GM12878 (cell line): ENCODE data around the gene CAV1. TPM values are rescaled to one million over a fixed set of nuclear protein-coding genes. Genes with fewer than 3 reads are reported as not detected.

Experiments
- ATAC-seq: fragments of 200-7000 bp; cut with Tn5 transposase; 3 replicates; pipeline ENCODE4 v1.9.1; 2020; ENCODE audit warnings: mild to moderate bottlenecking, moderate library complexity
- BruUV-seq: library from RNA; stranded (reverse); fragments of 400-500 nt; replicated peaks from 2 replicates; lab custom pipeline; 2021; lab: Mats Ljungman, UMichigan
- CTCF ChIA-PET: fragments of 300-600 bp; sonication (Branson Sonifier 250); formaldehyde crosslinking; extraction: SDS; loops from one replicate; lab custom pipeline; 2021; ENCODE audit warnings: inconsistent platforms; lab: Yijun Ruan, JAX
- POLR2A ChIA-PET: fragments of 350-600 bp; formaldehyde crosslinking; extraction: SDS; loops from one replicate; lab custom pipeline; 2021; ENCODE audit warnings: inconsistent platforms; lab: Charles Lee
- RAD21 ChIA-PET: fragments of 300-600 bp; sonication (Branson Sonifier 250); formaldehyde crosslinking; loops from one replicate; lab custom pipeline; 2023; ENCODE audit warnings: antibody characterized with exemption; ENCODE audit not compliant: unreplicated experiment; lab: Charles Lee
- SMC1A ChIA-PET: fragments of 300-600 bp; sonication (Branson Sonifier 250); formaldehyde crosslinking; loops from one replicate; lab custom pipeline; 2023; ENCODE audit not compliant: unreplicated experiment, uncharacterized antibody; lab: Charles Lee
- DNase-seq: peaks from one replicate; pipeline ENCODE4 v3.0.0-alpha.2; 2011; ENCODE audit warnings: low read depth, low spot score
- FAIRE-seq: peaks from 3 replicates; lab custom pipeline; 2011; peaks lifted over from hg19 to GRCh38; lab: Jason Lieb, UNC
- H2AFZ ChIP-seq: 2 replicates; pipeline ENCODE4 v1.6.0; 2011; ENCODE audit warnings: low read depth, low read length, control low read depth; ENCODE audit not compliant: control insufficient read depth
- H3K27ac ChIP-seq: 2 replicates; pipeline ENCODE4 v1.5.1; 2011; ENCODE audit warnings: control low read depth; ENCODE audit not compliant: control insufficient read depth, insufficient read depth
- H3K27me3 ChIP-seq, 2 experiments: replicated peaks in 1 of 2; 2 replicates each; pipeline versions ENCODE4 v1.6.0 to v1.6.1; 2011; ENCODE audit warnings: low read length in 1 of 2; ENCODE audit not compliant: control insufficient read depth in 2 of 2, insufficient read depth in 2 of 2
- H3K36me3 ChIP-seq, 2 experiments: 2 replicates each; pipeline ENCODE4 v1.5.1; 2011; ENCODE audit warnings: low read length in 1 of 2; ENCODE audit not compliant: control insufficient read depth in 2 of 2, insufficient read depth in 2 of 2
- H3K4me1 ChIP-seq: 2 replicates; pipeline ENCODE4 v1.6.1; 2011; ENCODE audit warnings: mild to moderate bottlenecking, low read length, moderate library complexity, mixed read lengths; ENCODE audit not compliant: control insufficient read depth, insufficient read depth
- H3K4me2 ChIP-seq: 2 replicates; pipeline ENCODE4 v1.6.0; 2011; ENCODE audit warnings: control low read depth; ENCODE audit not compliant: control insufficient read depth, insufficient read depth
- H3K4me3 ChIP-seq: fragments of 200-600 bp; sonication (generic); 2 replicates; pipeline ENCODE4 v1.5.1; 2016
- H3K79me2 ChIP-seq: 2 replicates; pipeline ENCODE4 v1.6.0; 2011; ENCODE audit warnings: low read length; ENCODE audit not compliant: control insufficient read depth, insufficient read depth
- H3K9ac ChIP-seq: 2 replicates; pipeline ENCODE4 v1.8.0; 2011; ENCODE audit warnings: low read length, control low read depth, mixed read lengths; ENCODE audit not compliant: control insufficient read depth, insufficient read depth
- H3K9me3 ChIP-seq: replicated peaks from 3 replicates; pipeline ENCODE4 v1.5.1; 2011; ENCODE audit warnings: mild to moderate bottlenecking, low read length; ENCODE audit not compliant: control insufficient read depth, insufficient read depth
- H4K20me1 ChIP-seq: 2 replicates; pipeline ENCODE4 v1.6.0; 2011; ENCODE audit not compliant: control insufficient read depth, insufficient read depth
- ATF2 ChIP-seq: IDR thresholded peaks from 2 replicates; pipeline ENCODE4 v1.6.1; 2012; ENCODE audit warnings: low read length, inconsistent platforms
- BRCA1 ChIP-seq: IDR thresholded peaks from 2 replicates; pipeline ENCODE4 v1.6.1; 2011; ENCODE audit warnings: low read depth, low read length, improper control_type of control experiment
- FOXM1 ChIP-seq: IDR thresholded peaks from 2 replicates; pipeline ENCODE4 v1.6.1; 2012; ENCODE audit warnings: low read depth, mild to moderate bottlenecking, inconsistent platforms, low read length, moderate library complexity
- MAX ChIP-seq: IDR thresholded peaks from 2 replicates; pipeline ENCODE4 v1.6.1; 2012; ENCODE audit warnings: low read depth, low read length, improper control_type of control experiment
- SUPT20H ChIP-seq: IDR thresholded peaks from 2 replicates; pipeline ENCODE4 v1.6.1; 2011; ENCODE audit warnings: low read depth, mild to moderate bottlenecking, low read length, moderate library complexity, borderline replicate concordance; ENCODE audit not compliant: control insufficient read depth
- in situ Hi-C: fragments of 300-500 bp; cut with MboI; formaldehyde crosslinking; loops from 9 replicates; pipeline ENCODE4 v1.14.3; 2018; ENCODE audit warnings: mixed read lengths
- intact Hi-C: fragments of 100-400 bp; cut with micrococcal nuclease; formaldehyde crosslinking; loops from one replicate; pipeline ENCODE4 v1.14.2; 2022; ENCODE audit not compliant: unreplicated experiment
- polyA plus RNA-seq, 11 experiments: library from polyadenylated mRNA; depleted of rRNA in 4 of 11; unstranded in 6 of 11; stranded (reverse) in 5 of 11; fragments of >200 nt; fragmentation: Nextera tagmentation in 4 of 11; fragmentation: Illumina TruSeq in 1 of 11; extraction: Ambion mirVana in 4 of 11; extraction: Trizol in 1 of 11; gene quantifications; 1 replicate in 1 of 11; 2 replicates in 10 of 11; pipeline versions ENCODE4 v1.2.1 to v1.2.3, GENCODE V29; 2011 to 2016; ENCODE audit warnings: inconsistent platforms in 2 of 11, missing spikeins in 2 of 11, low read depth in 1 of 11
- total RNA-seq, 4 experiments: library from RNA; depleted of rRNA in 3 of 4; stranded (reverse); fragments of >200 nt in 3 of 4; fragmentation: Illumina TruSeq in 1 of 4; extraction: Trizol in 1 of 4; gene quantifications; 2 replicates each; pipeline versions ENCODE4 v1.2.1 to v1.2.3, GENCODE V29; 2013 to 2021
- TF ChIP-seq, protein P1 (sequence below): IDR thresholded peaks from 2 replicates; pipeline ENCODE4 v1.6.1; 2011; ENCODE audit warnings: low read depth, low read length, improper control_type of control experiment, borderline replicate concordance

Gene CAV1
- total and polyA plus RNA-seq, 10 of the 15 experiments (the other 5 are each of a cell fraction or from before 2014, with no cell fraction given) = 0.45 to 26.5 (median 2.0) TPM

GRCh38 chr7:116554436-116554835 is 29.6 kb downstream of the CAV1 start:
- ChIA-PET CTCF (interaction anchor here (0.7 kb wide), 1 partner anchor 28 kb away, joined by 4 read pairs; no protein-coding TSS in a partner anchor), POLR2A (no interaction called here), RAD21 (no interaction called here), SMC1A (interaction anchor here (0.7 to 1.1 kb wide), 2 partner anchors 28 to 437 kb away, joined by 3 read pairs; no protein-coding TSS in a partner anchor)
- ATAC-seq (no peak), FAIRE-seq (no peak), DNase-seq (no peak)
- BruUV-seq = no TSS peak
- H3K79me2 ChIP-seq = no peaks in the 10 kb centered on the region
- no peaks in the 10 kb centered on the region for H3K36me3 ChIP-seq
- intact Hi-C loops (no loop called here), in situ Hi-C loops (no loop called here)
- no peak overlapping the region for H2AFZ ChIP-seq
- no peak overlapping the region for H3K4me3 ChIP-seq
- no peak overlapping the region for H3K27ac ChIP-seq
- no peaks in the 10 kb centered on the region for H3K9me3 ChIP-seq
- H3K9ac ChIP-seq = no peak overlapping the region
- H3K4me2 ChIP-seq = no peak overlapping the region
- no peaks in the 10 kb centered on the region for H4K20me1 ChIP-seq
- no peaks in the 10 kb centered on the region for H3K27me3 ChIP-seq
- TF ChIP-seq MAX (no peak), FOXM1 (no peak), BRCA1 (no peak), SUPT20H (no peak), ATF2 (no peak)
- TF ChIP-seq, protein P1, sequence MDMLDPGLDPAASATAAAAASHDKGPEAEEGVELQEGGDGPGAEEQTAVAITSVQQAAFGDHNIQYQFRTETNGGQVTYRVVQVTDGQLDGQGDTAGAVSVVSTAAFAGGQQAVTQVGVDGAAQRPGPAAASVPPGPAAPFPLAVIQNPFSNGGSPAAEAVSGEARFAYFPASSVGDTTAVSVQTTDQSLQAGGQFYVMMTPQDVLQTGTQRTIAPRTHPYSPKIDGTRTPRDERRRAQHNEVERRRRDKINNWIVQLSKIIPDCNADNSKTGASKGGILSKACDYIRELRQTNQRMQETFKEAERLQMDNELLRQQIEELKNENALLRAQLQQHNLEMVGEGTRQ = no peak
- H3K4me1 ChIP-seq = 0 out of 2 replicates have a peak, but pooled peaks cover 4% of the 10 kb centered on the region
